Neuronal stem cell (in vitro differentiated cells): ENCODE results near the gene LAMB3.

Experiments used
- DNase-seq: peaks from one replicate; pipeline ENCODE4 v3.0.0-alpha.2; 2013; ENCODE audit warnings: low spot score
- H2AFZ ChIP-seq: one replicate; pipeline ENCODE4 v1.6.1; 2013; ENCODE audit warnings: mild to moderate bottlenecking, low read length, inconsistent platforms
- H2AK5ac ChIP-seq: 2 replicates; pipeline ENCODE4 v1.6.1; 2013; ENCODE audit warnings: low read depth, mild to moderate bottlenecking, inconsistent platforms, low read length, moderate library complexity, mixed read lengths
- H2BK120ac ChIP-seq: 2 replicates; pipeline ENCODE4 v1.6.1; 2013; ENCODE audit warnings: low read depth, mild to moderate bottlenecking, inconsistent platforms, low read length, moderate library complexity, mixed read lengths
- H2BK12ac ChIP-seq: one replicate; pipeline ENCODE4 v1.6.1; 2013; ENCODE audit warnings: low read length, inconsistent platforms
- H2BK15ac ChIP-seq: 2 replicates; pipeline ENCODE4 v1.6.1; 2013; ENCODE audit warnings: mild to moderate bottlenecking, low read length, inconsistent platforms, mixed read lengths
- H2BK5ac ChIP-seq: one replicate; pipeline ENCODE4 v1.6.1; 2013; ENCODE audit warnings: inconsistent platforms, mild to moderate bottlenecking, low read length, moderate library complexity
- H3K14ac ChIP-seq: one replicate; pipeline ENCODE4 v1.6.1; 2013; ENCODE audit warnings: low read length, inconsistent platforms
- H3K18ac ChIP-seq: 2 replicates; pipeline ENCODE4 v1.6.1; 2013; ENCODE audit warnings: low read length, inconsistent platforms
- H3K23ac ChIP-seq: 2 replicates; pipeline ENCODE4 v1.6.1; 2013; ENCODE audit warnings: low read depth, mild to moderate bottlenecking, mixed read lengths, low read length, inconsistent platforms; ENCODE audit not compliant: poor library complexity
- H3K27ac ChIP-seq: replicated peaks from 3 replicates; pipeline ENCODE4 v1.5.1; 2013; ENCODE audit warnings: low read length, inconsistent platforms
- H3K27me3 ChIP-seq, 3 experiments: 2 replicates each; pipeline ENCODE4 v1.6.1; 2013; ENCODE audit warnings: low read length in 3 of 3, mild to moderate bottlenecking in 2 of 3, inconsistent platforms in 1 of 3, low read depth in 1 of 3, mixed read lengths in 1 of 3, moderate library complexity in 1 of 3; ENCODE audit not compliant: control insufficient read depth in 3 of 3, insufficient read depth in 3 of 3
- H3K36me3 ChIP-seq, 2 donors: replicated peaks in 1 of 2; 2 replicates each; pipeline ENCODE4 v1.6.1; 2013; ENCODE audit warnings: low read length in 2 of 2; ENCODE audit not compliant: control insufficient read depth in 2 of 2, insufficient read depth in 2 of 2
- H3K4ac ChIP-seq: 2 replicates; pipeline ENCODE4 v1.6.1; 2013; ENCODE audit warnings: inconsistent platforms, mild to moderate bottlenecking, low read length, moderate library complexity
- H3K4me1 ChIP-seq, 2 donors: 1 replicate in 1 of 2; 2 replicates in 1 of 2; pipeline ENCODE4 v1.6.1; 2013; ENCODE audit warnings: low read length in 2 of 2, low read depth in 1 of 2; ENCODE audit not compliant: control insufficient read depth in 2 of 2, insufficient read depth in 1 of 2
- H3K4me2 ChIP-seq: one replicate; pipeline ENCODE4 v1.6.1; 2013; ENCODE audit warnings: mild to moderate bottlenecking, low read length, inconsistent platforms; ENCODE audit not compliant: insufficient read depth, poor library complexity, severe bottlenecking
- H3K4me3 ChIP-seq, 2 donors: 2 replicates each; pipeline ENCODE4 v1.5.1; 2013; ENCODE audit warnings: low read length in 2 of 2, mild to moderate bottlenecking in 2 of 2, inconsistent platforms in 1 of 2, moderate library complexity in 1 of 2
- H3K79me1 ChIP-seq: one replicate; pipeline ENCODE4 v1.6.1; 2013; ENCODE audit warnings: low read depth, mild to moderate bottlenecking, inconsistent platforms, low read length, moderate library complexity
- H3K9ac ChIP-seq: one replicate; pipeline ENCODE4 v1.6.1; 2013; ENCODE audit warnings: mild to moderate bottlenecking, low read depth, low read length, inconsistent platforms; ENCODE audit not compliant: poor library complexity
- H3K9me3 ChIP-seq, 2 donors: replicated peaks in 1 of 2; 2 replicates each; pipeline versions ENCODE3 to v1.6.1; 2013; ENCODE audit warnings: low read length in 2 of 2, mild to moderate bottlenecking in 2 of 2, inconsistent platforms in 1 of 2, low read depth in 1 of 2, mixed read lengths in 1 of 2, moderate library complexity in 1 of 2; ENCODE audit not compliant: control insufficient read depth in 2 of 2, insufficient read depth in 1 of 2
- H4K8ac ChIP-seq: one replicate; pipeline ENCODE4 v1.6.1; 2013; ENCODE audit warnings: low read depth, mild to moderate bottlenecking, inconsistent platforms, low read length, moderate library complexity
- H4K91ac ChIP-seq: one replicate; pipeline ENCODE4 v1.6.1; 2013; ENCODE audit warnings: low read length, low read depth, mild to moderate bottlenecking, inconsistent platforms; ENCODE audit not compliant: poor library complexity
- WGBS, 2 donors: extraction: QIAGEN DNeasy Blood & Tissue Kit; methylation state at CpG; one replicate each; pipeline ENCODE4 v1.1.7; 2013; ENCODE audit warnings: missing lambda C conversion rate in 2 of 2, mixed read lengths in 1 of 2; ENCODE audit not compliant: insufficient read length in 2 of 2, insufficient replicate concordance in 1 of 2; ENCODE audit errors: extremely low coverage in 2 of 2; 5-methylcytosine and 5-hydroxymethylcytosine counted together

The LAMB3 gene

DNA sequence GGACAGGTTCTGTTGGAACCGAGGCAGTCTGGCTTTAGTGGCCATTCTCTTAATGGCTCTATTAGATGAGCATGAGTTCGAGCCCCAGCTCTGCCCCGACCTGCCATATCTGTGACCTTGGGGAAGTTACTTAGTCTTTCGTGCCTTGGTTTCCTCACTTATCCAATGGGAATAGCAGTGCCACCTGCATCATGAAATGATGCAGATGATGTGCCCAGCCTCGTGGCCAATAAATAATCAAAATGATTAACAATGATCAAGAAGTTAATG lies 38.1 kb downstream of the LAMB3 start:
- Histone ChIP-seq H3K79me1 (peaks cover 2% of the 10 kb centered on the region), H2BK12ac (no peak overlapping the region), H3K36me3 (peaks cover 0 to 4% of the 10 kb centered on the region in 2 donors), H2AFZ (no peak overlapping the region), H2BK5ac (no peak overlapping the region), H3K9ac (no peak overlapping the region), H3K27ac (no peak overlapping the region), H3K4me3 (no peak overlapping the region), H3K27me3 (no peaks in the 10 kb centered on the region), H3K9me3 (no peaks in the 10 kb centered on the region), H2BK15ac (no peak overlapping the region), H3K23ac (no peak overlapping the region), H2AK5ac (no peak overlapping the region), H3K4me1 (peaks cover 0 to 3% of the 10 kb centered on the region in 2 donors), H3K14ac (no peak overlapping the region), H4K91ac (no peak overlapping the region), H2BK120ac (no peak overlapping the region), H3K4ac (no peak overlapping the region), H4K8ac (no peak overlapping the region), H3K18ac (no peak overlapping the region), H3K4me2 (no peak overlapping the region)
- WGBS, 2 donors = no CpG with 5 or more reads among the region's 5 CpGs
- DNase-seq = no peak

DNA sequence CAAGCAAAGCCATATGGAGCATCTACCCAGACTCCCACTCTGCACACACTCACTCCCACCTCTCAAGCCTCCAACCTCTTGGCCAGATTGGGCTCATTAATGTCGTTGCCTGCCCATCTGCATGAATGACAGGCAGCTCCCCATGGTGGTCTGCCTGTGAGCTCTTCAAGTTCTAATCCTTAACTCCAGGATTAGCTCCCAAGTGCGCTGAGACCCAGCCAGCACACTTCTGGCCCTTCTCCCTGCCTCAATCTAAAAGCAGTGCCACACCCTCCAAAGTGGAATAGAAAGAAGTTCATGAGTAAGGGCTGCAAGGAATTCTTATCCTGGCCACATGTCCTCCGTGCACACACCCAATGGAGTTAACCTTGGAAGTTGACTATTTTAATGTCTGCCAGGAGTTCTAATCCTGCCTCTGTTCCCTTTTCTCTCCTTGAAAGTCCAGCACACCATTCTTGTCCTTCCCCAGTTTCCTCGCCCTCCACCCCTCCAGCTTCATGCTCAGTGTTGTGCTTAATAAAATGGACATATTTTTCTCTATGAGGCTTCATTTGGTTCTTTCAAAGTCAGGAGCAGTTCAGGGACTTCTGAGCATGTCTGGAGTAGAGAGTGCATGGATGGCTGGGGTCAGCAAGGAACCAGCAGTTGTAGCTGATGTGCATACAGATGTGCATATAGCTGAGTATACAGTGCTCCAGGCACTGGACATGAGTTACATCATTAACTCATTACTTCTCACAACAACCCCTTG lies 38.6 kb downstream of the LAMB3 start:
- DNase-seq = no peak
- peaks cover 0 to 4% of the 10 kb centered on the region in 2 donors for H3K36me3 ChIP-seq
- no peak overlapping the region for H3K9ac ChIP-seq
- H3K14ac ChIP-seq = no peak overlapping the region
- H2BK5ac ChIP-seq = no peak overlapping the region
- no peak overlapping the region for H3K4me3 ChIP-seq
- no peak overlapping the region for H3K27ac ChIP-seq
- no peak overlapping the region for H3K4ac ChIP-seq
- H4K91ac ChIP-seq = no peak overlapping the region
- H2AFZ ChIP-seq = no peak overlapping the region
- peaks cover 2% of the 10 kb centered on the region for H3K79me1 ChIP-seq
- peak overlapping the region; percentile 22 for H3K18ac ChIP-seq
- H3K27me3 ChIP-seq = no peaks in the 10 kb centered on the region
- H3K9me3 ChIP-seq = no peaks in the 10 kb centered on the region
- no peak overlapping the region for H4K8ac ChIP-seq
- H3K23ac ChIP-seq = no peak overlapping the region
- no peak overlapping the region for H2BK15ac ChIP-seq
- H2AK5ac ChIP-seq = no peak overlapping the region
- no peak overlapping the region for H2BK120ac ChIP-seq
- no CpG with 5 or more reads among the region's 4 CpGs for WGBS, 2 donors
- no peak overlapping the region for H3K4me2 ChIP-seq
- H2BK12ac ChIP-seq = no peak overlapping the region
- H3K4me1 ChIP-seq = peaks cover 0 to 3% of the 10 kb centered on the region in 2 donors

DNA sequence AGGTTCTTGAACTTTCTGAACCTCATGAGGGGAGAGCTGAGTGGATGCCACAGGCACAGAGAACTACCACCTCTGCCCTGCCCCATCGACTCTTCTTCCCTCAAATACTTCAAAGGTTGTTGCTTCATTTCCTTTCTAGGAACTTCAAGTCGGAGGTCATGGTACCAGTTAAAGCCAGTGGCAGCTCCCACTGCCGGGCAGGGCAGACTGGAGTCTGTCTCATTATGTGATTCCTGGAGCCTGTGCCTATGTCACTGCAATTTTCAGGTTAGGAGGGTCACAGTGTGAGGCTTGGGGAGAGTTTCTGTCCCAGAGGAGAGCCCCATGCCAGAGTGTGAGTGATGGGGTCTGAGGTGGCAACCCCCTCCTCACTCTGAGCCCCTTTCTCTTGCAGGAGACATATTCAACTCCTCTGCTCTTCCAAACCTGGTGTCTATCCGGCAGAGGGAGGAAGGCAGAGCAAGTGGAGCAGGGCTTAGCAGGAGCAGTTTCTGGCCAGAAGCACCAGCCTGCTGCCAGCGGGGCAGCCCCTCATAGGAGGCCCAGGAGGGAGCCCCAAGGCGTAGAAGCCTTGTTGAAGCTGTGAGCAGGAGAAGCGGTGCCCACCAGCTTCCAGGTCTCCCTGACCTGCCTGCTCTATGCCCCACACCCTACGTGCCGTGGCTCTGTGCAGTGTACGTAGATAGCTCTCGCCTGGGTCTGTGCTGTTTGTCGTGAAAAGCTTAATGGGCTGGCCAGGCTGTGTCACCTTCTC lies 39.4 kb downstream of the LAMB3 start:
- peak overlapping the region; percentile 22 for H3K18ac ChIP-seq
- peaks cover 0 to 3% of the 10 kb centered on the region in 2 donors for H3K4me1 ChIP-seq
- H4K8ac ChIP-seq = no peak overlapping the region
- no peak overlapping the region for H2BK120ac ChIP-seq
- no peak overlapping the region for H3K9ac ChIP-seq
- no peak overlapping the region for H2BK12ac ChIP-seq
- H3K9me3 ChIP-seq = no peaks in the 10 kb centered on the region
- no peak overlapping the region for H3K27ac ChIP-seq
- H2AK5ac ChIP-seq = no peak overlapping the region
- H3K14ac ChIP-seq = no peak overlapping the region
- H3K27me3 ChIP-seq = no peaks in the 10 kb centered on the region
- H3K79me1 ChIP-seq = peaks cover 2% of the 10 kb centered on the region
- H2BK15ac ChIP-seq = no peak overlapping the region
- whole genome bisulfite sequencing, 2 donors = no CpG with 5 or more reads among the region's 12 CpGs
- no peak overlapping the region for H3K23ac ChIP-seq
- no peak for DNase-seq
- no peak overlapping the region for H3K4ac ChIP-seq
- no peak overlapping the region for H3K4me3 ChIP-seq
- H3K4me2 ChIP-seq = no peak overlapping the region
- peaks cover 0 to 6% of the 10 kb centered on the region in 2 donors for H3K36me3 ChIP-seq
- no peak overlapping the region for H2AFZ ChIP-seq
- H4K91ac ChIP-seq = no peak overlapping the region
- no peak overlapping the region for H2BK5ac ChIP-seq

DNA sequence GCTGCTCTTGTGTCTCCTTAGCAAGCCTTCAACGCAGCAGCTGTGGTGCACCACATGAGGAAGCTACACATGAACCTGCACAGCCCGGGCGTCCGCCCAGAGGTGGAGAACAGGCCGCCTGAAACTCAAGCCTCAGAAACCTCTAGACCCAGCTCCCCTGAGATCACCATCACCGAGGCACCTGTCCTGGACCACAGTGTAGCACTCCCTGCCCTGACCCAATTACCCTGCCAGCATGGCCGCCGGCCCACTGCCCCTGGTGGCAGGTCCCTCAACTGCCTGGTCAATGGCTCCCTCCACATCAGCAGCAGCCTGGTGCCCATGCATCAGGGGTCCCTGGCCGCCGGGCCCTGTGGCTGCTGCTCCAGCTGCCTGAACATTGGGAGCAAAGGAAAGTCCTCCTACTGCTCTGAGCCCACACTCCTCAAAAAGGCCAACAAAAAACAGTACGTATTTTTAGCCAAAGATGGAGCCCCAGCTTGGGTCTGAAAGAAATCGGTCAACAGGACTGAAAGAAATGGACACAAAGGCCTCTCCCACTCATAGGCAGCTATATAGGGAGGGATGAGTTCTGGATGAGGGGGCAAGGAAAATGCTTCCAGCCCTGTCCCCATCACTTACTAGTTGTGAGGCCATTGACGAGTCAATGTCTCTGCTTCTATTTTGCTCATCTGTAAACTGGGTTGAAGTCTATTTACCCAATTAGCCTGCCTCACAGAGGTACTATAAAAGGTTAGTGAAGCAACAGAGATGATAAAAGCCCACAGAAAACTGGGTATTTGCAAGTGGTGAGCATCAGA lies 40.3 kb downstream of the LAMB3 start:
- no peak overlapping the region for H3K4me3 ChIP-seq
- no peak overlapping the region for H2BK120ac ChIP-seq
- H2BK12ac ChIP-seq = no peak overlapping the region
- H3K9me3 ChIP-seq = no peaks in the 10 kb centered on the region
- no peak overlapping the region for H3K27ac ChIP-seq
- no peak overlapping the region for H2BK5ac ChIP-seq
- H3K18ac ChIP-seq = no peak overlapping the region
- H4K8ac ChIP-seq = no peak overlapping the region
- peaks cover 0 to 6% of the 10 kb centered on the region in 2 donors for H3K36me3 ChIP-seq
- no CpG with 5 or more reads among the region's 13 CpGs for WGBS, 2 donors
- H4K91ac ChIP-seq = no peak overlapping the region
- no peak overlapping the region for H2BK15ac ChIP-seq
- no peak overlapping the region for H2AFZ ChIP-seq
- no peak overlapping the region for H3K4me2 ChIP-seq
- H2AK5ac ChIP-seq = no peak overlapping the region
- H3K14ac ChIP-seq = no peak overlapping the region
- H3K9ac ChIP-seq = no peak overlapping the region
- no peaks in the 10 kb centered on the region for H3K27me3 ChIP-seq
- no peak for DNase-seq
- H3K23ac ChIP-seq = no peak overlapping the region
- H3K4me1 ChIP-seq = peaks cover 0 to 1% of the 10 kb centered on the region in 2 donors
- peaks cover 2% of the 10 kb centered on the region for H3K79me1 ChIP-seq
- no peak overlapping the region for H3K4ac ChIP-seq
